DMS114 treated with DMSO at 0.1 percent for 48 hours (cell line): ENCODE measurements around the gene DENND1A.
"Not testable (repeated sequence)": the region's sequence is repeated elsewhere in the genome, so short reads cannot be mapped to it uniquely, and the experiment has no call there.

Experiments used
- DNase-seq: peaks from one replicate; lab custom pipeline; 2025; ENCODE audit not compliant: unreplicated experiment; lab: John Stamatoyannopoulos, UW

Gene DENND1A

DNA sequence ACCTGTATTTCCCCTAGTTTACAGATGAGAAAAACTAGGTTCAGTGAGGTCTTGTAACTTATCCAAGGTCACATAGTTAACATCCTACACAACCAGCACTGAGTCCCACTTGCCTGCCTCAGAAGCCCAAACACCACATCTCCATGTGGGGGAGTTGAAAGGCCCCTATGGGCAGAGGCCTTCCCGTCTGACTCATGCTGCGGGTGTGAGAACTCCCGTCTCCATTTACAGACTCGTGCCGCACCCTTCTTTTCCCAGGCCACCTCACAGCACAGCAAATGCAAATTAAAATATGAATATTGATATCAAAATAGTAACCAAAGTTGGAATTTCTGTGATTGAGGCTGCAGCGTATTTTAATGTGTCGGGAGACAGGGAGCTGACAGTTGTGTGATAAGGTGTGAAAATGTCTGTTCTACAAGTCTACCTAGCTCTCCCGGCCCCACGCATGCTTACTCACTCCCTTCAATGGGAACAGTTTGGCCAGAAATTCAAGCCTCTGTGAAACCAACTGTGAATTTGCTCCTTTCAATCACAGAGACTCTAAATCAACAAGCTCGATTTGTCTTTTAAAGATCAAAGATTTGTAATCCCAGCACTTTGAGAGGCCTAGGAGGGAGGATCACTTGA, 483.8 kb downstream of the DENND1A start:
- no peak for DNase-seq

- DNase-seq: no peak
Observed at GRCh38 chr9:123445116-123445515, 484.8 kb downstream of the DENND1A start.

DNA sequence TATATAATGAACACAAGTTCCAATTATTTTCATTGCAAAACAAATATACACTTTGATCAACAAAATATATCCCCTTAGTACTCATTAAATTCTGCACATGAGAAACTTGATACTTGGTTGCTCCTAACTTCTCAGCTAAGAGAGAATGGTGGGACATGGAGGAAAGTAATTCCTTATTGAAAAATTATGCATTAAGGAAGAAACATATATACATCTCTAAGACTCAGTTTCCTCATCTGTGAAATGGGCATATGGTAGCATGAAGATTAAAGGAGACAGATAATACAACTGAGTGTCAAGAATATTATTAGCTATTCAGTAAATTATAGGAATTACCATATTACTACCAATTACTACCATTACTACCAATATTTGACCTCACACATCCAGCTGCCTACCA, 488.2 kb downstream of the DENND1A start:
- DNase-seq: no peak

GRCh38 chr9:123440256-123440655, 489.7 kb downstream of the DENND1A start:
- DNase-seq: no peak

- no peak for DNase-seq
Observed at GRCh38 chr9:123438821-123439220, 491.1 kb downstream of the DENND1A start.

DNA sequence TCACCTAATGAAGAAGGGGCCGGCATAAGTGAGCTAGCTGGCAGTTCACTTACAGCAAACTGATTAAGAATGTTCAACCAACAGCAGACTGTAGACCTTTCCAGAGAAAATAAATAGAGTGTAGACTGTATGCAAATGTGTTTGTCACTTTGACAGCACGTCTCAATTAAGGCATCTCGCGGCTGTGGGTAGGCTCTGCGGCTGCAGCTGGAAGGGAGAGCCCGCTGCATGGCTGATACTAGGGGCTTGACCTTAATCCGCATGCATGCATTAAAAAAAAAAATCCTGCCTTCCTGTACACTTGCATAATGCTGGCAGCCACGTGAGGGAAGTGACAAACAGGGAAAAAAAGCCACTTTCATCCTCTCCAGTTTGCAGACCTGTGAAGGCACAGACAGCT, 491.6 kb downstream of the DENND1A start:
- no peak for DNase-seq

- no peak for DNase-seq
Observed at GRCh38 chr9:123437201-123437600, 492.7 kb downstream of the DENND1A start.

- no peak for DNase-seq
Observed at GRCh38 chr9:123435471-123435870, 494.5 kb downstream of the DENND1A start.

GRCh38 chr9:123434619-123435240, 495.2 kb downstream of the DENND1A start:
- peak; percentile 9 for DNase-seq

DNA sequence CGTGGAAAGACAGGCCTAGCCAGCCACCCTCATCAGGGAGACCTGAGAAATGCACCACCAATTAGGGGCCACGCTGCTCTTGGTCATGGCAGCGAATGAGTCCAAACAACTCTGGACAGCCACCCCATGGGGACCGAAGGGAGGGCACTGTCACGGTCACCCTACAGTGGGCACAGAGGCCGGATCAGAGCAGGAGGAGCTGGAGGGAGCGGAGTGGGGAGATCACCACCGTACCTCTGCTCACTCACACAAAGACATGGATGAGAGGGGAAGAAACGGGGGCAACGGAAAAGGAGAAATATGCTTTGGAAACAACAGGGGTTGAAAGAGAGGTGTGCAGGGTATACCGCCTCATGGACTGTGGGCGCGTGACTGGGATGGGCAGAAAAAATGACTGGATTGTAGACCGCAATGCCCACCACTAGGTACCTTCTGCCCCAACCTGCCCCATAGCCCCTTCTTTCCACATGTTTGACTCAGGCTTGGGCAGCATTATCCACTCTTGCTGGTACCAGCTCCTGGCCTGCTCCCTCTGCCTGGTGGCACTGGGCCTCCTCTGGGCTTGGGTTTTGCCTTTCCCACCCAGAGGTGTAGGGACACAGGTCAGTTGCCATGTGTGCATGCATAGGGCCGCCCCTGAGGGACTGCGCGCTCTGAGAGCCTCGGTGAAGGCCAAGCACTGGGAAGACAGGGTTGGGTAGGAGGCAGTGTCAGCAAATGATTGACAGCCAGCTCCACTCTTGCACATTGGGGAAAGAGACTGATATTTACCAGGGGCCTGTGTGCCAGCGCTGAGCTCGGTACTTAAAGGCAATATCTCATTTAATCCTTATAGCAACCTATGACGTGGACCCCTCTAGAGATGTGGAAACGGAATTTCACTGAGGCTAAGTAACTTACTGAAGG, 497.3 kb downstream of the DENND1A start:
- no peak for DNase-seq

DNA sequence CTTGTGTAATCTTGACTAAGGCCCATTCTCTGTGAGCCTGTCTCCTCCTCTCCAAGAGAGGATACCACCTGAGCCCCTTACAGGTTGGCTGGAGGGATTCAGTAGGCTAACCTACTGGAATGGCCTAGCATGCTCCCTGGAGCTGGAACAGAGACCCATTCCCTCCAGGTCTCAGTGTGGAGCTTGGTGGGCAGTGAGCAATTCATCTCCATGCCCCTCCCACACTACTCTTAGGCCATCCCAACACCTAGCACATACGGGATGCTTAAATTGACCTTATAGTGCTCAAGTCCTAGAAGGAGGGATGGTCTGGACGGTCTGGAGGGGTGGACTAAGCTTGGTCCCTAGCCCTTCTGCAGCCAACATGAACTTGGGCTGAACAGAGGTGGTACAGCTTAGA, 498.3 kb downstream of the DENND1A start:
- no peak for DNase-seq

- not testable (repeated sequence) for DNase-seq
Observed at GRCh38 chr9:123428450-123428849, 501.5 kb downstream of the DENND1A start.

- DNase-seq: no peak
Observed at GRCh38 chr9:123426406-123426805, 503.5 kb downstream of the DENND1A start.

DNA sequence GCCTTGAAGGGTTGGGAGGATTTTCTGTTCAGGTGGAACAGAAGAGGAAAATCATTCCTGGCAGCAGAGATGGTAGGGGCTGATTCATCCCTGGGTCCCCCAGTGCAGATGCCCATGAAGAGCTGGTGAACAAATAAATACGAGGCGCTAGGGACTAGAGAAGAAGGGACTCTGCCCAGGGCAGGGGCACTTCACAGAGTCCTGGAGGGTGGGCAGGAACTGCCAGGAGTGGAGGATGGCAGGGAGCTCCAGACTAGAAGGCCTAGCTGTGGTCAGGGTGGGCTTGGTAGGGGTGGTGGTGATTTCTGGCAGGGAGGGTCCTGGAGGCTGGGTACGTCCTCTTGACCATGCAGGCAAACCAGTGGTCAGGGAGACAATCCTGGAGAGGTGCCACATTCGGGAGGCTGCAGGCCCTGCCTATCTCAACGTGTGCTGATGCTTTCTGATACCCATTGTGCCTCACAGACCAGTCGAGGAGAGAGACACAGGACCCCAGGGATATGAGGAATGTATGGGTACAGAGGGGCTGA, 504.0 kb downstream of the DENND1A start:
- DNase-seq: no peak

DNA sequence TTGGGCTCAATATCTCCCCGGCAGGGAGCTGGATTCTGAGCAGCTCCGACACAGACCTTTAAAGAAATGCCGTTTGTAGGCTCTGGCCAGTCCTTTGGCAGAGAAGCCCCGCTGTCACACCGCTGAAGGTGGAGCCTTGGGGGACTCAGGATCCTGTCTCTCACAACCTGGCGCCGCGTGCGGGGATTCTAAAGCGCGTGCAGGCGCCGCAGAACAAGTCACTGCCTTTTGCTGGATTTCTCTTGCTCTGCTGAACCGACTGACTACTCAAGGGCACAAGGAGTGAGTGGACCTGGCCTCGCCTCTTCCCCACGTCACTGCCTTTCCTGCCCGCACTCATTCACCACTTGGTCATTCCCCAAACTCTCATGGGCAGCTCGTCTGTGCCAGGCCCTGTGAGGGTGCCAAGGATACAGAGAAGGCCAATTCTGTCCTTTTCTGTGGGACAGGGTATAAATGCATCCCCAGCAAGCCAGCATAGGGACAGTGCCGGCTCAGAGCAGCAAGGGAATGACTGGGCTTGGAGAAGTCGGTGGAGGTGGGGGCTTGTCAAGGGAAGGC, 504.6 kb downstream of the DENND1A start:
- no peak for DNase-seq

DNA sequence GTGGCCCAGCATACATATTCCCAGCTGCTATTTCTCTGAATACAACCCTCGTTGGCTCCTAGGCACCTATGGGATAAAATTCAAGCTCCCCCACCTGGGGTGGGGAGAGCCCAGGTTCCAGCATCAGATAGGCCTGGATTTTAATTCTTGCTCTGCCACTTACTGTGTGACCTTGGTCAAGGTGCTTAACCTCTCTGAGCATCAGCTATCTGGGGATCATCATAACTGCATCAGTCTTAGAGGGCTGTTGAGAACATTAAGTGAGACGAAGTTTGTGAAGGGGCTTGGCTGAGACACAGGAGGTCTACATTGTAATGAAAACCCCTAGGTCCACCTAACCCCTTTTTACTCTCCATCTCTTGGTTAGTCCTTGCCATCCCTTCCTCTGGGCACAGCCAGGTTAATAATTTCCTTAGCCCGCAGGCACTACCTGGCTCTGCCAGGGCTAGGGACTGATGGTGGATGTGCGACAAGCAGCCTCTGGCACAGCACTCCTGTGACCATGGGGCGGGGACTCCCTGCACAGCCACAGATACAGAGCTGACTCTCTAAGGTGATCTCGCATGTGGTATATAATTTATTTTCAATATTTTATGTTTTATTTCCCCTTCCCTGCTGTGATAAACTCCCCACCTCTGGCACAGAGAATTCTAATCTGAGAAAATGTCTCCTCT, 505.2 kb downstream of the DENND1A start:
- no peak for DNase-seq

DNA sequence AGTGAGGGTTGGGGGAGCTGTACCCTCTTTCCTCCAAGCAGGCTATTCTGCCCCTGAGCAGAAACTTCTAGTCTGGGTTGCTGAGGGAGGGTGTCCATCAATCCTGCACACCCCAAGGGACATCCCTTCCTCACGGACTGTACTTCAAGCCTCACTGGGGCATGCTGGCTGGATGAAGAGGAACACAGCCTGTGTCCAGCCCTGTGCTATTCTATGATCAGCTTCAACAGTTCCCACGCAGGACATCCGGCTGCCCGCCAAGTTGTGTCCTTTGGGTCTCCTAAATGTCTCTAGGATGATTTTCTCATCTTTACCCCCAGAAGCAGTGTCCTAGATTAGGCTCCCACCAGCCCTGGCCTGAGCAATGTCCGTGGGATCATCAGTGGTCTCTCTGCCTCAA, 505.8 kb downstream of the DENND1A start:
- DNase-seq: no peak

GRCh38 chr9:123423311-123423640, 506.6 kb downstream of the DENND1A start:
- no peak for DNase-seq

DNA sequence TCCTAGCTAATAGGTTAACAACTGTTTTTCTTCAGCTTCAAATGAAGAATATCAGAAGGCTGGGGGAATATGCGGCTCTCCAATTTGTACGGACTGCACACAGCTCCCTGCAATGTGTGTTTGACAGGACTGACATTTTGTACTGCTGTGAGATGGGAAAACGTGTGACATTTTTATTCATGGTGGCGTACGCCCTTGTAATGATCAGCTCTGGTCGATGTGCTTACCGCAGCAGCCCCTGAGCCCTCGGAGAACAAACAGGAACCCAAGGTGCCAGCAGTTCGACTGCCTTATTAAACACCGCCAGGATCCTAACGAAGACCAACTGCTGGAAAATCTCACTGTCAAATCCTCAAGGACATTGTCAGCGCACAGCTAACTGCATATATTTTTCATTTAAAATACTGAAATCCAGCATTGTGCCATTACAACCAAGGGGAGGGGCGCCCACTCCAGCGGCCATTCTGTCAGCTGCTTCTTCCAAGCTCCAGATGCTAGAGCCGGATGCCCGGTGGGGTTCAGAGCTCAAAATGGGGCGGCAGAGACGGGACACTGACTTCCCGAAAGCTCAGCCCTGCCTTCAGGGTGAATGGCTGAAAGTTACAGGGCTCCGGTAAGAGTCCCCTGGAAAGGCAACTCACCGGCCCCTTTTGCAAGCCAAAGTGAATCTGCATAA, 507.2 kb downstream of the DENND1A start:
- no peak for DNase-seq

- no peak for DNase-seq
Observed at GRCh38 chr9:123421801-123422455, 508.0 kb downstream of the DENND1A start.
